ENCODE data around the gene ZCCHC7. TPM values are rescaled to one million over a fixed set of nuclear protein-coding genes. Genes with fewer than 3 reads are reported as not detected.

ZCCHC7 gene
- total RNA-seq, 2 experiments from 2014 or later: 76.4 to 108 TPM

DNA sequence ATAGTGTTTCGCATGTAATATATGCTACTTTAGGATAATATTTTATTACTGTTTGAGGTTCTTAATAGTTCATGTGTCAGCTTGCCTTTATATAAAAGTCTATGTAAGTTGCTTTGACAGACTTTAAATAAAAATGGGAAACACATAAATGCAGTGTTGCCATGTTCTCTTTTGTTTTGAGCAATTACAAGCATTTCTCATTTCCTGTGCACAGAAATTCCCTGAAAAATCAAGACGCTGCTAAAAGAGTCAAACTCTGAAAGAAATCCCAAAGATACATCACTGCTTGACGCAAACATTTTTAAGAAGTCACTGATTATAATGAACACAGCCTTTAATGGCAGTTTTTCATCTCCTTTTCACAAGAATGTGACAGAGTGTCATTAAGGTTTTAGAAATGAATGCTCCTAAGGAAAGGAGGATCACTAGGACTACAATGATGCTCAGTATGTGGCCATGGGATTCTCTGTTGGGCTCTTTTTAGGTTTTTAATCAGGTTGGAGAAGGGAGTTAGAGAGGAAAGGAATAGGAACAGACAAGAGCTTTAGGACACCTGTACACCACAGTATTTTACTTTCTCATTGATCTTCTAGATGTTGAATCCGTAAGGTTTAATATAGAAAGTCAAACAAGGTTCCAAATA, 29.4 kb downstream of the ZCCHC7 start:
- intact Hi-C loops (cut with micrococcal nuclease; ENCODE audit: unreplicated experiment): no loop called here
- H3K9me3 ChIP-seq (ENCODE audit: low read length): no peaks in the 10 kb centered on the region
- DNase-seq (ENCODE audit: low spot score): no peak
- H3K9me2 ChIP-seq (ENCODE audit: insufficient read depth, low read length): no peaks in the 10 kb centered on the region
- H3K4me1 ChIP-seq (ENCODE audit: insufficient read depth, low read length, poor library complexity, severe bottlenecking): peaks cover 35% of the 10 kb centered on the region
- peaks cover 84% of the 10 kb centered on the region for H3K79me2 ChIP-seq (ENCODE audit: insufficient read depth, low read depth, low read length)
- TF ChIP-seq, protein P1, sequence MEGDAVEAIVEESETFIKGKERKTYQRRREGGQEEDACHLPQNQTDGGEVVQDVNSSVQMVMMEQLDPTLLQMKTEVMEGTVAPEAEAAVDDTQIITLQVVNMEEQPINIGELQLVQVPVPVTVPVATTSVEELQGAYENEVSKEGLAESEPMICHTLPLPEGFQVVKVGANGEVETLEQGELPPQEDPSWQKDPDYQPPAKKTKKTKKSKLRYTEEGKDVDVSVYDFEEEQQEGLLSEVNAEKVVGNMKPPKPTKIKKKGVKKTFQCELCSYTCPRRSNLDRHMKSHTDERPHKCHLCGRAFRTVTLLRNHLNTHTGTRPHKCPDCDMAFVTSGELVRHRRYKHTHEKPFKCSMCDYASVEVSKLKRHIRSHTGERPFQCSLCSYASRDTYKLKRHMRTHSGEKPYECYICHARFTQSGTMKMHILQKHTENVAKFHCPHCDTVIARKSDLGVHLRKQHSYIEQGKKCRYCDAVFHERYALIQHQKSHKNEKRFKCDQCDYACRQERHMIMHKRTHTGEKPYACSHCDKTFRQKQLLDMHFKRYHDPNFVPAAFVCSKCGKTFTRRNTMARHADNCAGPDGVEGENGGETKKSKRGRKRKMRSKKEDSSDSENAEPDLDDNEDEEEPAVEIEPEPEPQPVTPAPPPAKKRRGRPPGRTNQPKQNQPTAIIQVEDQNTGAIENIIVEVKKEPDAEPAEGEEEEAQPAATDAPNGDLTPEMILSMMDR (conservative IDR thresholded peaks at IDR 0.05; ENCODE audit: low read length): no peak
- no peak for TF ChIP-seq EZH2phosphoT487 (IDR thresholded peaks at IDR 0.05; ENCODE audit: borderline replicate concordance, low read depth, low read length)
- H3K36me3 ChIP-seq (ENCODE audit: insufficient read depth, low read length): peaks cover 73% of the 10 kb centered on the region
- no peak overlapping the region for H3K27ac ChIP-seq (ENCODE audit: low read depth, low read length, poor library complexity, severe bottlenecking)
- no peaks in the 10 kb centered on the region for H4K20me1 ChIP-seq (ENCODE audit: insufficient read depth, low read length)
- CTCF ChIA-PET (ENCODE audit: unreplicated experiment): no interaction called here
- H3K4me2 ChIP-seq (ENCODE audit: low read length): no peak overlapping the region
- BruUV-seq (replicated peaks): no TSS peak
- no peak overlapping the region for H3K4me3 ChIP-seq (ENCODE audit: low read depth, low read length, poor library complexity, severe bottlenecking)
- no peak overlapping the region for H2AFZ ChIP-seq (ENCODE audit: low read length)
- POLR2A ChIA-PET: interaction anchor here (1.1 to 1.8 kb wide), 4 partner anchors 16 to 46 kb away, joined by 3 to 6 read pairs (median 3); no protein-coding TSS in a partner anchor

DNA sequence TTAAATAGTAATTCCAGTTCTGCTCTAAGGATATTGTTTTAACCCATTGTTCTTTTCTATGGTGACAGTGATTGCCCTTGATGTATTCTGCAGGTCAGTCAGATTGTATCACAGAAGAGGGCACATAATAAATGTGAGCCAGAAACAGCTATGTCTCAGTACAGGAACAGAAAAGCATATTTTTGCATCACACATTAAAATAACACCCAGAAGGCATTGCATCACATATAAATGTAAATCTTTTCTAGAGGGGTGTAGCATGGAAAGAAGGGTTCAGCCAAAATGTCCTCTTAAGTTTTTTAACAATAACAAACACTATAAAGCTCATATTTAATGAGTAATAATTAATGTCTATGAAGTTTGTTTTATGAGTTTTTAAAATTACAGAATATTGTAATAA, 30.0 kb downstream of the ZCCHC7 start:
- H3K4me1 ChIP-seq (ENCODE audit: insufficient read depth, low read length, poor library complexity, severe bottlenecking): peaks cover 29% of the 10 kb centered on the region
- H2AFZ ChIP-seq (ENCODE audit: low read length): no peak overlapping the region
- no peaks in the 10 kb centered on the region for H3K9me3 ChIP-seq (ENCODE audit: low read length)
- H4K20me1 ChIP-seq (ENCODE audit: insufficient read depth, low read length): no peaks in the 10 kb centered on the region
- ChIA-PET CTCF (ENCODE audit: unreplicated experiment) (no interaction called here), POLR2A (interaction anchor here (0.7 to 1.8 kb wide), 5 partner anchors 15 to 191 kb away, joined by 3 to 6 read pairs (median 3); no protein-coding TSS in a partner anchor)
- intact Hi-C loops (cut with micrococcal nuclease; ENCODE audit: unreplicated experiment): no loop called here
- DNase-seq (ENCODE audit: low spot score): no peak
- H3K27ac ChIP-seq (ENCODE audit: low read depth, low read length, poor library complexity, severe bottlenecking): no peak overlapping the region
- TF ChIP-seq, protein P1 (conservative IDR thresholded peaks at IDR 0.05; ENCODE audit: low read length): no peak
- no peak for TF ChIP-seq EZH2phosphoT487 (IDR thresholded peaks at IDR 0.05; ENCODE audit: borderline replicate concordance, low read depth, low read length)
- no peak overlapping the region for H3K4me2 ChIP-seq (ENCODE audit: low read length)
- peaks cover 78% of the 10 kb centered on the region for H3K36me3 ChIP-seq (ENCODE audit: insufficient read depth, low read length)
- H3K79me2 ChIP-seq (ENCODE audit: insufficient read depth, low read depth, low read length): peaks cover 84% of the 10 kb centered on the region
- BruUV-seq (replicated peaks): TSS peak; percentile 9
- no peak overlapping the region for H3K4me3 ChIP-seq (ENCODE audit: low read depth, low read length, poor library complexity, severe bottlenecking)
- no peaks in the 10 kb centered on the region for H3K9me2 ChIP-seq (ENCODE audit: insufficient read depth, low read length)

DNA sequence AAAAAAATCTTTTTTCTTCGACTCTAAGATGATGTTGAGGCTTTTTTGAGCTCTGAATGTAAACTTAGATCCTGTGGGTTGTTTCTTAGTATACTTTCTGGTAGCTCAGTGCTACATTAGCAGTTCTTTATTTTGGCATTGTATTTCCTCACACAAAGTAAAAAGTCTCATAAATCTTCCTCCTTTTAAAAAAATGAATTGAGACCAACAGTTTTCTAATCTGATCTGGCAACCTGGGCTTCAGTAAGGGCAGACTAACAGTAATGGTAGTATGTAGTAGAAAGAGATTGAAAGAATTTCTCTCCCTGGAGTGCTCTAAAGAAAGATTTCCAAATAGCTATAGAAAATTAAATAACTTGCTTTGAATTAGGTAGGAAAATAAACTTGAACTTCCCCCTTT, 31.4 kb downstream of the ZCCHC7 start:
- intact Hi-C loops (cut with micrococcal nuclease; ENCODE audit: unreplicated experiment): no loop called here
- POLR2A ChIA-PET: interaction anchor here (0.5 to 1.8 kb wide), 7 partner anchors 12 to 251 kb away, joined by 3 to 6 read pairs (median 3); no protein-coding TSS in a partner anchor
- H3K36me3 ChIP-seq (ENCODE audit: insufficient read depth, low read length): peaks cover 91% of the 10 kb centered on the region

More for the DNA sequence above, 31.4 kb downstream of the ZCCHC7 start:
- no peak for TF ChIP-seq EZH2phosphoT487 (IDR thresholded peaks at IDR 0.05; ENCODE audit: borderline replicate concordance, low read depth, low read length)
- TF ChIP-seq, protein P1 (conservative IDR thresholded peaks at IDR 0.05; ENCODE audit: low read length): no peak
- no peak overlapping the region for H3K4me3 ChIP-seq (ENCODE audit: low read depth, low read length, poor library complexity, severe bottlenecking)
- H2AFZ ChIP-seq (ENCODE audit: low read length): no peak overlapping the region
- no peaks in the 10 kb centered on the region for H3K9me2 ChIP-seq (ENCODE audit: insufficient read depth, low read length)
- peaks cover 19% of the 10 kb centered on the region for H3K4me1 ChIP-seq (ENCODE audit: insufficient read depth, low read length, poor library complexity, severe bottlenecking)
- peaks cover 7% of the 10 kb centered on the region; the same call in 1 of the 2 replicates for H4K20me1 ChIP-seq (ENCODE audit: insufficient read depth, low read length)
- H3K79me2 ChIP-seq (ENCODE audit: insufficient read depth, low read depth, low read length): peaks cover 84% of the 10 kb centered on the region; the same call in 1 of the 2 replicates
- no peak overlapping the region for H3K4me2 ChIP-seq (ENCODE audit: low read length)
- CTCF ChIA-PET (ENCODE audit: unreplicated experiment): no interaction called here
- no peak for DNase-seq (ENCODE audit: low spot score)
- no peak overlapping the region for H3K27ac ChIP-seq (ENCODE audit: low read depth, low read length, poor library complexity, severe bottlenecking)
- BruUV-seq (replicated peaks): no TSS peak
- H3K9me3 ChIP-seq (ENCODE audit: low read length): no peaks in the 10 kb centered on the region; the same call in 1 of the 2 replicates

All from OCI-LY7 (cell line).